Fibroblast of skin of right biceps (primary cell): Measurements from ENCODE around the gene CXCL11.

ENCODE experiments used
- DNase-seq: peaks from one replicate; pipeline ENCODE4 v3.0.0-alpha.2; 2013

The CXCL11 gene

DNA sequence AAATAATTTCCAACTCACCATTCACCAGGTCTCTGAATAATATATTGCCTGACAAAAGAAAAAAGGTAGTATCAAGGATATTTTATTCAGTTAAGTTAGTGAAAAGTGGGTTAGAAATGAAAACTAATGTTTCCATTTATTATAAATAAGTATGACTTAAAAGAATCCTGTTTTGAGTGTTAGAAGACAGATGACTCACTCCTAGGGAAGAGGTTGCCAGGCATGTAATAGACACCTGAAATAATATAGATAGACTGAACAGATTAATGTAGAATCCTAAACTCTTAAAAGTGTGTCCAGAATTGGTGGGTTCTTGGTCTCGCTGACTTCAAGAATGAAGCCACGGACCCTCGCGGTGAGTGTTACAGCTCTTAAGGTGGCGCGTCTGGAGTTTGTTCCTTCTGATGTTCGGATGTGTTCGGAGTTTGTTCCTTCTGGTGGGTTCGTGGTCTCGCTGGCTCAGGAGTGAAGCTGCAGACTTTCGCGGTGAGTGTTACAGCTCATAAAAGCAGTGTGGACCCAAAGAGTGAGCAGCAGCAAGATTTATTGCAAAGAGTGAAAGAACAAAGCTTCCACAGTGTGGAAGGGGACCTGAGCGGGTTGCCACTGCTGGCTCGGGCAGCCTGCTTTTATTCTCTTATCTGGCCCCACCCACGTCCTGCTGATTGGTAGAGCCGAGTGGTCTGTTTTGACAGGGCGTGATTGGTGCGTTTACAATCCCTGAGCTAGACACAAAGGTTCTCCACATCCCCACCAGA lies 6.5 kb upstream of the CXCL11 start:
- DNase-seq: peak; percentile 4

DNA sequence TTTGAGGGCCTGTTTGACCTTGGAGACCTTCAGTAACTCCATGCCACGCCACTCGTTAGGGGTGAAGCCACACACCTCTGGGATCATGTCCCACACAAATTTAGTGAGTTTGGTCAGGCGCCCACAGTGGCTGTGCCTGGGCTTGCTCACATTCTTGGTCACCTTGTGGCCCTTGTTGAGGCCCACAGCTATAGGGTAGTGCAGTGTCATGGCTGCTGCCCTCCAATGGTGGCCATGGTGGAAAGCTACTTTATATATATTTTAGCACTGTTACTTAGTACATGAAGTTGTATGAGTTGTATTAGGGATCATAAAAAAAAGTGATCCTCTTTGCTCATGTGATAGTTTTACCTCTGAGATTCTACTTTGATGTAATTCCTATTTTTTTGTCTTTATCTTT lies 985 bp upstream of the CXCL11 start:
- DNase-seq: no peak

DNA sequence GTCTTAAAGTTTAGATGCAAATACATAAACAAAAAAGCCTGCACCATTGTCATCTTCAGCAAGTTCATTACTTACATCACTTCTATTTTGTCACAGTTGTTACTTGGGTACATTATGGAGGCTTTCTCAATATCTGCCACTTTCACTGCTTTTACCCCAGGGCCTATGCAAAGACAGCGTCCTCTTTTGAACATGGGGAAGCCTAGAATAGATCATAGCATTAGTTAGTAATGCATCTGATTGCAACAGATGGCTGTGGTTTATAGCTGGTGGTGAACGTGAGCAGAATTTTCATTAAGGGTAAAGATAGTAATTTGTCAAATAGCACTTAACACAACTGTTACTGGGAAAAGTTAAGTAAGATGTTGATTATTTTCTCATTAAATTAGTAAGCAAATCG lies 729 bp downstream of the CXCL11 start:
- DNase-seq: no peak

DNA sequence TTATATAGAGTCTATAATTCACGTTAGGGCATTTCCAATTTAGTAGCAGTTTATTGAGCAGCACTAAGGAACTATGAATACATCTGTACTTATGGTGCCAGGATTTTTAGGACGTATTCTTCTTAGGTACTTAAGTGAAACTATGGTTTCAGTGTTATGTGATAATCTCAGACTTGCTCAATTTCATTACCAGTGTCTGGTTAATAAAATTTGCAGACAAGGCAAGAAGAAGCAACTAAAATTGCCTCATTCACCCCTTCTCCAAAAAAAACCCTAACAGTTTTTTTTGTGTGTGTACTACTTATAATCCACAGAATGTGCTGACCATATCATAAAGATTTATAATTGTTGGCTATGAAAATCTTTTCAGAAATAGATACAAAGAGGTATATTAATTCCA lies 6.6 kb downstream of the CXCL11 start:
- no peak for DNase-seq

DNA sequence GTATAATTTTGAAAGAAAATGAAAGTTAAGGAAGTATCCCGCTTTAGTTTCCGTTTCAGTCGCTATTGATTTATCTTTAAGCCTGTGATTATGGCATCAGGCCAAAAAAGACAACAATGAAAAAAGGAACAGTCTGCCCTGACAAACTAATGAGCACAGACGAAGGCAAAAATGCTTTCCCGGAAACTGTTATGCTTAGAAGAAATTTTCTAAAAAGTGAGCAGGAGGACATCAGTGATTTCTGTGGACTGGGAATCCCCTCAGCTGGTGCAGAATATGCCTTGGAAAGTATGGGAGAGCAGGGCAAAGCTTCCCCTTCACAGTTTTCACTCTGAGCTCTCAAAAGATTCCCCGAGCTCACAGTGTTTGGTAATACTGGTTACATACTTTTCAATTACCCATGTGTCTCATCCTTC lies 7.5 kb downstream of the CXCL11 start:
- DNase-seq: no peak

DNA sequence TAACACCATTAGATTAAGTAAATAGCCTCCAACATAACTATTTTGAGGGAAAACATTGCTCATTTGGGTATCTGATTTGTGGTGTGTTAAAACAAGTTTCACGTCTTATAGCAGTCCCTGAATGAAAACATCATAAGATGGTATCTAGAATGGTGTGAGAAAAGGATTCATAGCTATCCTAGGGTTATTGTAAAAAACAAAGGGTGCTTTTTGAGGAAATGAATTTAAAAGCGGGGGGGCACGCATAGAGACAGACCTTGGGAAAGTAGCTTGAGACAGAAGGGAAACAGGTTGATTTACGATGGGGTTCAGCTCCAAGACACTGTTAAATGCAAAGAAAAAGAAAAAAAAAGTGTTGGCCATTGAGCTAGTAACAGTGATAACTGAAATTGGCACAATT lies 11.8 kb downstream of the CXCL11 start:
- no peak for DNase-seq

DNA sequence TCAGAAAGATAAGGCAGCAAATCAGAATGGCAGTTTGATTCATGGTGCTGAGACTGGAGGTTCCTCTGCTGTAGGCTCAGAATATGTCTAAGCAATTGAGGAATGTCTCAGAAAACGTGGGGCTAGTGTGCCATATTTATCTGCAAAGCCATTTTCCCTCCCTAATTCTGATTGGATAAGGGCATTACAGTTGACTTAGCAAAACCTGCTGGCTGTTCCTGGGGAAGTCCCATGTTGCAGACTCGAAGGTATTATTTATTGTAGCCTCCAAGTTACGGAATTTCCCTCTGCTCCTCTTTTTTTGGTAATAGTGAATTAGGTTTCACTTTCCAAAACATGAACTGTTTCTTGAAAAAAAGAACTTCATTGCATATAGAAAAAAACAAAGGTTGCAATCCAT lies 12.5 kb downstream of the CXCL11 start, which contains the start of gene CXCL10:
CXCL10 (minus strand) TSS at position 109 of the 400 bp plus-strand sequence; CDS start at position 43, 66 bp downstream.
- DNase-seq: no peak

DNA sequence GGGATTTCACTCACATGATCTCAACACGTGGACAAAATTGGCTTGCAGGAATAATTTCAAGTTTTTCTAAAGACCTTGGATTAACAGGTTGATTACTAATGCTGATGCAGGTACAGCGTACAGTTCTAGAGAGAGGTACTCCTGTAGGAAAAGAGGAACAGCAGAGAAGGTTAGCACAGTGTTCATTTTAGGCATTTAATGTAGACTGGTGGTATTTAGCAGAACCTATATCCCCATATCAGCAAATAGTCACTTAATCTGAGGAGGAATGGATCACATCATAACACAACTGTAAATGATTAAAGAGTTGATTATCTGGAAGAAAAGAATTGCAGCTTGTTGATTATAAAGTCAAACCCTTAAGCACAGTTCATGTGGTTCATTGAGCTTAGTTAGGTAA lies 13.2 kb downstream of the CXCL11 start:
- no peak for DNase-seq

DNA sequence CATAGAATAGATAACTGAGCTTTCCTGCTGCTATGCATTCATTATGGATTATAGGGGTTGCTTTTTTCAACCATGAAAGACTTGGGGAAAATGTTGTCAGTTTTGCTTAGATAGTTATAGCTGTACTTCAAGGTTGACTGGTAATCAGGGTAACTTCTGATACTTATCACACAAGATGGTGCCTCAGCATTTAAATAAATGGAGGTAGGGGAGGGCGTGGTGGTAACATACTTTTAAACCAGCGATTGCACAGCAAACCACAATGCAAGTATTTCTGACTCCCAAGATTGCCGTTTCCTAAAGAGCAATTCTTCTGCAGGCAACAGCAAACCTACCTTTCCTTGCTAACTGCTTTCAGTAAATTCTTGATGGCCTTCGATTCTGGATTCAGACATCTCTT lies 13.8 kb downstream of the CXCL11 start:
- no peak for DNase-seq

DNA sequence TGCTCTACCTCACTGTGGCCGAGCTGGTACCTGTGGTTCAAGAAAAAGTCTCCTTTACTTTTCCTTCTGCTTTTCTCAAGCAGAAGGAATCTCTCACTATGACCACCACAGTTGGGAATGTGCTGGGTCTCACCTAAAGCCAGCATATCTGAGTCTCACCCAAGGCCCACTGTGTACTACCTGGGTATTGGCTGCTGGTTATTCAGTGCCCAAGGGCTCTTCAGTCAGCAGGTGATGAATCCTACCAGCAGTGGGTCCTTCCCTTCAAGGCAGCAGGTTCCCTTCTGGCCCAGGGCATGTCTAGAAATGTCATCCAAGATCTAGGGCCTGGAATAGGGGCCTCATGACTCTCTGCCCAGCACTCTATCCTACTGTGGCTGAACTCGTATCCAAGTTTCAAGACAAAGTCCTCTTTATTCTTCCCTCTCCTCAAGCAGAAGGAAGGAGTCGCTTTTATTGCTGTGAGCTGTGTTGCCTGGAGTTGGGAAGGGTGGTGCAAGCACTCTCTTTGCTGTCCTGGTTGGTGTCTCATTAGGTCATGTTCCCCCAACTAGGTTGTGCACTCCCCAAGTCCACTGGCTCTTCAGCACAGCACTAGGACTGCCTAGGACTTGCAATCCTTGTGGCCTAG lies 18.7 kb downstream of the CXCL11 start:
- DNase-seq: no peak

DNA sequence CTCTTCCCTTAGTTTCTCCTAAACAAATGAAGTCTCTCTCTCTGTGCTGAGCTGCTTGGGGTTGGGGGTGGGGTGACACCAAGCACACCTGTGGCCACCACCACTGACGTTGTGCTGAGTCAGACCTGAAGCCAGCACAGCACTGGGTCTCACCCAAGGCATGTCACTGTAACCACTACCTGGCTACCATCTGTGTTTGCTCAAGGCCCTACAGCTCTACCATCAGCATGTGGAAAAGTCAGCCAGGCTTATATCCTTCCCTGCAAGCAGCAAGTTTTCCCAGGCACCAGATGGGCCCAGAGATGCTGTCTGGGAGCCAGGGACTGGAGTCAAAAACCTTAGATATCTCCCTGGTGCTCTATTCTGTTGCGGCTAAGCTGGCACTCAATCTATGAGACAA lies 19.5 kb downstream of the CXCL11 start:
- DNase-seq: no peak

DNA sequence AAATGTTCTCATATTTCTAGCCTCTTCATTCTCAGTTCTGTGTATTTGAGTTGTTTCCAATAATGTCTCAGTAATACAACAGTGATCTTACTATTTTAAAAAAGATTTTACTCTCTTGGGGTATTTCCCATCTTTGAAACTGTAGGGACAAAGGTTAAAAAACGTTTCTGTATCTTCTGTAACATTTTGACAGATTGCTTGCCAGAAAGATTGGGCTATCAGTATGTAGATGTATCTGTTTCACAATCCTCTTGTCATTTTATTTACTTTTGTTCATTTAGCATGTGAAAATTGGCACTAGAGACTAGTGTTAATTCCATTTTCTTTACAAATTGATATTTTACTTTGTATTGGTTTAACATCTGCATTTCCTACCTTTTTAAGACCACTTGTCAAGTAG lies 22.3 kb downstream of the CXCL11 start:
- DNase-seq: no peak

DNA sequence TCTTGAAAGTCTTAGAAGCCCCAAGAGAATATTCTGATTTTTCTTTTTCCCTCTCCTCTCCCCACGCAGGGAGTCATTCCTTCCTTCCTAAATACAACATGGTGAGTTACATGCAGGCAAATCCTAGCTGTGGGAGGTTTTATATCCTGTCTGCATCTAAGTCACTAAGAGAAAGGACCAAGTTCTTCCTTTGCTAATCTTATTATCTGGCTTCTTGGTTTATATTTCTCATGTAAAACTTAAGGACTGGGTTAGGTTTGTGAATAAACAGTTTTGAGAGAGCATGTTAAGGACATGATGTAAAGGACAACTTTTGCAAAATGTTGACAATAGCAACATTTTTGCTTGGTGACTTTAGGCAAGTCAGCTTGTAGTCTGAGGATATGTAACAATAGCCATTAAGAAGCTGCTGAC lies 23.5 kb downstream of the CXCL11 start:
- DNase-seq: peak; percentile 31

DNA sequence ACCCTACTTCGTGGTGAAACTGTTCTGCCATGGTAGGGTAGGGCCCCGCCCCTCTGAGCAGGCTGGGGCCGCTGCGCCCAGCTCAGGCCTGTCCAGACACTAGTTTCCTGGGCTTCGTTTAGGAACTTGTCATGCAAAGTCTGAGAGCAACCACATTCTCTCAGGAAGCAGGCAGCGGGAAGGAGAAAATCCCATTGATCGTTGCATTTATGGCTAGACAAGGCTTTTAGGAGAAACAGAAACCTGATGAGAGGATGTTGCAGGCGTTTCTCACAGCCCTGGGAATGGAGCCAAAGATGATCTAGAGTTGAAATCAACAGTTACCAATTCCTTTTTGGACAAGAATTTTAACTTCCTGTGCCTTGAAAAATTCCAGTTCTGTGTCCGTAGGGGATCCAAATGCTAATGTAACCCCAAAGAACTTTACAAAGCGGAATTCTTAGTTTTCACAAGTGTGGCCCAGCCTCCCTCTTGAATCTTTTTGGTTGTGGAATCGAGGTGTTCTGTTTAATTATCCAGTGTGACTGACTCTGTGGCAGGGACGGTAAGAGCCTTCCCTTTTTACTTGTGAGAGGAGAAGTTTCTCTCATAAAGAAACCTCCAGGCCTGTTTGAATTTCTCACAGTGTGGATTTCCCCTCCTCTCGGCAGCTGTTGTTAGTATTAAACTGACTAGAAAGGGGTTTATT lies 24.0 kb downstream of the CXCL11 start:
- peak; percentile 82 for DNase-seq

DNA sequence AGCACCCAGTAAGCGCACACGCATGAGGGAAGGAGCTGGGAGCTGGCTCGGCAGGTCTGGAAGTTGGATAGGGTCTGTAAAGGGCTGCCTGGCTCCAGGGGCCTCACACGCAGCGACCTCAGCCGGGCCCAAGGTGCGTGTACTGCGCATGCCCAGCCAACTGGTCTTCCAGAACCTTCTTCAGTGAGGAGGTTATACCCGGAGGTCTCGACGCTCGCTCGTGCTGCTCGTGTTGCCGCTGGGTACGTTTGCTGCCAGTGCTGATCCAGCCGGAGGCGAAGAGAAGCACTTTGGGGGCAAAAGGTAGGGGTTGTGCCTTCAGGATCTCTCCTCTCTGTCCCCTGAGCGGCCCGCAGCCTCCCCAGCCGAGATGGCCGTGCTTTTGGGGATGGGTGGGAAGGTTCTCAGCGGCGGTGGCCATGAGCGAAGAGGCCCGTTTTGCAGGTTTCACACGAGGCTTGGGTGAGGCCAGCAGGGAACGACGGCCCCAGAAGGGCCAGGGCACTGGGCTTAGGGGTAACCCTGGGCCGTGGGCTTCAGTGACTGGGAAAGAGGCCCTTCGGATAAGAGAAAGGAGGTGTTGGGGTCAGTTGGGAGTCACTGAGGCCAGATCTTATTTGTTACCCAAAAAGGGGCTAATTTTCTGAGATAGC lies 24.7 kb downstream of the CXCL11 start:
- no peak for DNase-seq

DNA sequence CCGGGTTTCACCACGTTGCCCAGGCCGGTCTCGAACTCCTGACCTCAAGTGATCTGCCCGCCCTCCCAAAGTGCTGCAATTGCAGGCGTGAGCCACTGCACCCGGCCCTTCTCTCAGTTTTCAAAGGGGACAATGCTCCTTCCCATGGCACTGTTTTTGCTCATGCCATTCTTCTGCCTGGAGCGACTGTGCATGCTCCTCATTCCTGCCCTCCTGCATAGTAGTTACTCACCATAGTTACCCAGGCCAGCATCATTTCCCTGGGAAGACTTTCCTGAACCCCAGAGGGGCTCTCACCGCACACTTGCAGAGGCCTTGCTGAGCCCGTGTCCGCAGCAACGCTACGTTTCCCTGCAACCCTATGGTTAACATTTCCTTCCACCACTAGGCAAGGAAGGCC lies 25.3 kb downstream of the CXCL11 start:
- DNase-seq: no peak

DNA sequence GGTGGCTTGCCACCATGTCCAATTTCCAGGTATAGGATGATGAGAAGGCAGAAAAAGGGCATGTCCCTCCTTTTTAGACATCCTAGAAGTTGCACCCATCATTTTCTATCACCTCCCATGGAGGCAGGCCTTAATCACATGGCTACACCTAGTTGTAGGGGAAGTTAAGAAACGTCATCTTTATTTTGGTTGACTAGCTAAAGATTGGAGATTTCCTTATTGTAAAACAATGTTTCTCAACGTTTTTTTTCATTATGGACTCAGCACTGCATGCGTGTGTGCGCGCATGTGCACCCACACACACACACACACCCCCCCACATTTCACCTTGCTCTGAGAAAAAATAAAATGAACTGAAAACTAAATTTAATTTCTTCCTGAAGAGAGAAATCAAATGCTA lies 26.6 kb downstream of the CXCL11 start:
- DNase-seq: no peak

DNA sequence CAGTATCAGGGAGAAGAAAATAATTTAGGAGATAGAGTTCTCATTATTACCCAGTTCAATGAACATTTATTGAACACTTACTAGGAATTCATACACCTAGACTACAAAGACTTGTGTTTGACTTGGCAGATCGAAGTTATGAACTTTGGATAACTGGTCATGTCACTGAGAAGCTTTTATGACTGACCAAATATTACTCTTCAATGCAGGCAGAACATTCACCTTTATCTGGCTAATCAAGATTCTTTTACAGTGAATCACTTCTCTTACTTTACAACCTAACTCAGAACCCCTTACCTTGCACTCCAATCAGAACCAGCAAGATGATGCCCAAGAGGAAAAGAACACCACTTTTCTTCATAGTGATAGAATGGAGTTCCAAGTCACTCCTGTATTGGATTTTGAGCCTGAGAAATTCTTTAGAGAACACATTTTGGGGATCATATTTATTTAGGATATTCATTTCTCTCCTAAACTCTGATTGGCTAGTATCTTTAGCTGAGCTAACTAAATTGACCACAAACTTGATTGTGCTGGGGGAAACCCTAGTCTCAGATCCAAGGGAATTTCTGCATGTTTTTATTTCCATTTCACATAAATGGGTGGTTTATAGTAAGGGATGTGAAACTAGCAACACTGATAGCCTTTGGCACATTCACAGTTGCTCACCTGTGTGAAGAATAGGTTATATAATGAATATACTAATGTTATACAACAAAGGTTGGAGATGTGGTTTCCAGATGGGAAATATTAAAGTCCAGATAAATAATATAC lies 28.6 kb downstream of the CXCL11 start, which contains the start of gene CXCL9:
CXCL9 (minus strand) TSS at position 421 of the 774 bp plus-strand sequence; CDS start at position 361, 60 bp downstream.
- DNase-seq: no peak

DNA sequence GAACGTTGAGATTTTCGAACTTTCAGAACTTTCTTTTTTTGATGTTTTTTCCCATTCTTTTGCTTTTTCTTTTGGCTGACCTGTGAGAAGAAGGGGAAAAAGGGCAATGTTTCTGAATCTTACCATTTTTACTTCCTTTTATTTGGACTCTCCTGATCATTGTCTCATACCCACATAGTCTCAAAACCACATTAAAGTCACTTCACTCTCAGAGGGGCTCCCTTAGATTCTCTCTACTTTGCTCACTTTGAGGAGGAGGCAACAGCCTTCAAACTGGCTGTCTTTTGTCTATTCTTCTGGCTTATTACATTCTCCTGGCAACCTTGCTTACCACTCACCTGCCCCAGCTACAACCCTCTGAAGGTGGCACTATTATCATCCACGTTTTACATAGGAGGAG lies 32.2 kb downstream of the CXCL11 start:
- DNase-seq: no peak

DNA sequence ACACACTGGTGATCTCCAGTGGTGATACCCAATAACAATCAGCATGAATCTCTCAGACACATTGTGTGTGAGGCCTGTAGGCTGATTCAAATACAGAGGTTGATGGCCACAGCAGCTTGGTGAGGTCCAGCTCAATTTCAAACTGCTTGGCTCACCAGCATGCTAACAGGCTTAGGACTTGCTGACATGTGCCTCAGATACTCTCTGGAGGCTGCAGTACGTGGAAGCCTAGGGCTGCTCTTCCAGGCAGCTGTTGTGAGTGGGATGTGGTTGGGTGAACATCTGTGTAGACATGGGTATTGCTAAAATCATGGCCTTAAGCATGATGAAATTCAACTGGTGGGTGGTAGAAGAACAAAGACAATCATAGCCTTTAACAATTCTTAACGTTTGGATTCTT lies 32.8 kb downstream of the CXCL11 start:
- no peak for DNase-seq

DNA sequence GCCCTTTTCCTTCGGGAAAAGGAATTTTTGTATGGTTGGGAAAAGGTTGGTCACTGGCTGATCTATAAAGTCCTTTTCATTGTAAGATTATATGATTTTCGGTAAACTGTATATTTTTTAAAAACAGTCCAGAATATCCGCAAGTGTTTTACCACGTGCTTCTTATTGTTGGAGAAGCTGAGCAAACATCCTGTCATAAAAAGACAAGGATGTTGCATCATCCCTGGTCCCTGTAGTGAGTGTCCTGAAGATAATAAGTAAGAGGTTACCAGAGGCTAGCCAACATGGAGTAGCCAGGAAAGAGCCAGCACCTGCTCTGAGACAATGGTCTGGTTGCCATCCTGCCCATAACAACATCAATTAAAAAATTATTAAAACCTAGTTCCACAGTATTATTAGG lies 33.7 kb downstream of the CXCL11 start:
- peak; percentile 20 for DNase-seq

DNA sequence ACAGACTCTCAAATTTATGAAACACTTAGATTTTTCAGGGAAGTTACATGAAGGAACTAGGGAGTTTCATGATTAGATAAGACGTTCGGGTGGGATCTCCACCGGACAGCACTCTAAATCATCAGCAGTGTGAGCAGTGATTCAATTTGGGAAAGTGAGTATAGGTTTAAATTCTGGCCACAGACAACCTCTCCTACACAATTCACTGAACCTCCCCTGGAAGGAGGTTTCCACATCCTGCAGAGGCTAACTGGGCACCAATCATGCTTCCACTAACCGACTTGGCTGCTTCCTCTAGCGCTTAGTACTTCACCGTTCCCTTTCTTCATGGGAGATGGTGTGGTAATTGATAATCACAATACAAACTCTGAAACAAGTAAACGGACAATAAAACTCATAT lies 34.2 kb downstream of the CXCL11 start:
- DNase-seq: no peak

DNA sequence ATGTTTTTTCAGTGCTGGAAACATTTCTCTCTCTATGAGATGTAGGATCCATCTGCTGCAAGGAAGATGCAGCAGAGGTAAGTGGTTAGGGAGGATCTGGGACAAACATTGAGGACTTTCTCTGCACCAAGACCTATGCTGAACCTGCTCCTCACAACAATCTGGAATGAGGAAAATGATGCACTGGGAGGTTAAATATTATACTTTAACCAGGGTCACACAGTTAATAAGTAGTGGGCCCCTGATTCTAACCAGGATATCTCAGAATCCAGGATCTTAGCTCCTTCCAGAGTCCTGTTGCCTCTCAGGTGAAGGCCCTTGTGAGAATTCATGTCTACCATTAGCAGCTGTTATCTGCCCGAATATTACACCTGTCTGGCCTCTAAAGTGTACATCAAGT lies 35.6 kb downstream of the CXCL11 start:
- no peak for DNase-seq
